GM12801 (cell line): ENCODE measurements around the gene ISL2.

ENCODE experiments used
- CTCF ChIP-seq: IDR thresholded peaks from one replicate; pipeline ENCODE4 v1.5.1; 2011; ENCODE audit warnings: control low read depth; ENCODE audit not compliant: insufficient read length; ENCODE audit errors: extremely low read depth

The ISL2 gene

GRCh38 chr15:76336254-76337058, at the start of gene ISL2:
Gene ISL2, plus strand, starts transcription at chr15:76336773. Its CDS starts 111 bp downstream, at chr15:76336884.
- no peak for TF ChIP-seq CTCF

DNA sequence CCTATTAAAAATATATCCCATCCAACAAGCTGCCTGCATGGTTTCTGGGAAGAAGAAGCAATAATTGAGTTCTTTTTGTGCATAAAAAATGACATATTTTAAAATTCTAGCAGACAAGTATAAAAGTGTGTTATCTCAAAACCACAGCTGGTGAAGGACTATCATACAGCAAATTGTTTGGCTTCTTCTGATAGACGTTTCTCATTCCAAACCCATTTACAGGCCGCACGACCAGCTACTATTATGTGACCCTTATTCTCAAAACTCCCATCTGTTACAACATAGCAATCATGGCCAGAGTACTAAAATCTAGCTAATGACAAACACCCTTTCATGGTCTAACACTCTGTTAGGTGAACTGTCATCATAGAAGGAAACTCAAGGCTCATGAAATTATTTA, 47.0 kb upstream of the ISL2 start:
- TF ChIP-seq CTCF = no peak

- TF ChIP-seq CTCF = no peak
These were observed 43.2 kb upstream of the ISL2 start for GRCh38 chr15:76293361-76293760.

- TF ChIP-seq CTCF = no peak
These were observed 39.7 kb upstream of the ISL2 start for GRCh38 chr15:76296849-76297248.

DNA sequence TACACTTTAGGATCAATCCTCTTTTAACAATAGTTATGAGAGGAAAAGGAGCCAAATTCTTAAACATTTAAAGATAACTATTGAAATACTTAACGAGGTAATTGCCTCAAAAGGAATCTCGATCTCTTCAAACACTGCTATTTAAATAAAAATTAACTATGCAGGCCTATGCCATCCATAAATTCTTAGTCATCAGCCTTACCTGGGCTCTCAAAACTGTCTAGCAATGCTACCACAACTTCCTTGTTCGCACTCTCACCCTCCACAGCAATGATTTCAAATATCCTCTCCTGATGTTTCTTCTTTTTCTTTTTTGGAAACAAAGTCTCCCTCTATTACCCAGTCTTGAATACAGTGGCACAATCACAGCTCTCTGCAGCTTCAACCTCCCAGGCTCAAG, 37.6 kb upstream of the ISL2 start:
- TF ChIP-seq CTCF = no peak

- no peak for TF ChIP-seq CTCF
These were observed 36.8 kb upstream of the ISL2 start for GRCh38 chr15:76299786-76300185.

DNA sequence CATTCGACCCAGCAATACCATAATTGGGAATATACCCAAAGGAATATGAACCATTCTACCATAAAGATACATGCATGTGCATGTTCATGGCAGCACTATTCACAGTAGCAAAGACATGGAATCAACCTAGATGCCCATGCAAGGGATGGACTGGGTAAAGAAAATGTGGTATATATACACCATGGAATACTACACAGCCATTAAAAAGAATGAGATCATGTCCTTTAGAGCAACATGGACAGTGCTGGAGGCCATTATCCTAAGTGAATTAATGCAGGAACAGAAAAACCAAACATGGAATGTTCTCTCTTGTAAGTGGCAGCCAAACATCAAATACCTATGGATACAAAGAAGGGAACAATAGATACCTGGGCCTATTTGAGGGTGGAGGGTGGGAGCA, 32.7 kb upstream of the ISL2 start:
- TF ChIP-seq CTCF = no peak
